ENCODE measurements around the gene ZNF423. TPM values are rescaled to one million over a fixed set of nuclear protein-coding genes. Genes with fewer than 3 reads are reported as not detected.

Gene ZNF423
- total and polyA plus RNA-seq, 4 donors, result 1.1 to 14.8 (median 3.3) TPM

GRCh38 chr16:49653173-49653570, 202.7 kb downstream of the ZNF423 start:
- H3K9me3 ChIP-seq (ENCODE audit: control insufficient read depth in 4 of 4, insufficient read depth in 3 of 4, low read length in 3 of 4), result peaks cover 0 to 2% (median under 1%) of the 10 kb centered on the region in 4 donors
- 36 to 54% methylated on average over 6 of the region's 6 CpGs for WGBS, 2 donors
- H3K27ac ChIP-seq (ENCODE audit: low read depth in 1 of 2, low read length in 1 of 2), result no peak overlapping the region
- no peak overlapping the region for H3K4me3 ChIP-seq
- no peak overlapping the region for H3K9ac ChIP-seq (ENCODE audit: insufficient read depth in 1 of 2, low read length in 2 of 2)
- no peak for ATAC-seq (ENCODE audit: insufficient read depth, low FRiP score)
- DNase-seq, result no peak
- no peaks in the 10 kb centered on the region for H3K27me3 ChIP-seq (ENCODE audit: control insufficient read depth in 3 of 3, insufficient read depth in 3 of 3, low read length in 2 of 3)
- peaks cover 0 to 18% (median 8%) of the 10 kb centered on the region in 5 donors for H3K4me1 ChIP-seq (ENCODE audit: control insufficient read depth in 5 of 5, insufficient read depth in 5 of 5, low read length in 5 of 5)
- no peak for TF ChIP-seq CTCF (IDR thresholded peaks at IDR 0.05; ENCODE audit: control extremely low read depth, extremely low read depth)
- peaks cover 0 to 3% (median 0%) of the 10 kb centered on the region in 4 donors for H3K36me3 ChIP-seq (ENCODE audit: control insufficient read depth in 4 of 4, insufficient read depth in 4 of 4, low read length in 4 of 4)

- no peak overlapping the region for H3K27ac ChIP-seq (ENCODE audit: low read depth in 1 of 2, low read length in 1 of 2)
- H3K36me3 ChIP-seq (ENCODE audit: control insufficient read depth in 4 of 4, insufficient read depth in 4 of 4, low read length in 4 of 4), result peaks cover 0 to 3% (median 0%) of the 10 kb centered on the region in 4 donors
- ATAC-seq (ENCODE audit: insufficient read depth, low FRiP score), result no peak
- peak; percentile 32 to 66 (median 46) for DNase-seq
- no peak overlapping the region for H3K9ac ChIP-seq (ENCODE audit: insufficient read depth in 1 of 2, low read length in 2 of 2)
- WGBS, 2 donors, result 66 to 87% methylated on average over 23 of the region's 23 CpGs
- H3K4me1 ChIP-seq (ENCODE audit: control insufficient read depth in 5 of 5, insufficient read depth in 5 of 5, low read length in 5 of 5), result peaks cover 0 to 18% (median 8%) of the 10 kb centered on the region in 5 donors
- no peak overlapping the region for H3K4me3 ChIP-seq
- H3K9me3 ChIP-seq (ENCODE audit: control insufficient read depth in 4 of 4, insufficient read depth in 3 of 4, low read length in 3 of 4), result peaks cover 0 to 6% (median under 1%) of the 10 kb centered on the region in 4 donors
- TF ChIP-seq CTCF (IDR thresholded peaks at IDR 0.05; ENCODE audit: control extremely low read depth, extremely low read depth), result no peak
- H3K27me3 ChIP-seq (ENCODE audit: control insufficient read depth in 3 of 3, insufficient read depth in 3 of 3, low read length in 2 of 3), result no peaks in the 10 kb centered on the region
Observed at GRCh38 chr16:49652456-49653172, 203.3 kb downstream of the ZNF423 start.

GRCh38 chr16:49651996-49652395, 203.9 kb downstream of the ZNF423 start:
- H3K9me3 ChIP-seq (ENCODE audit: control insufficient read depth in 4 of 4, insufficient read depth in 3 of 4, low read length in 3 of 4), result peaks cover 0 to 8% (median 3%) of the 10 kb centered on the region in 4 donors
- 75 to 82% methylated on average over 7 of the region's 7 CpGs for WGBS, 2 donors
- DNase-seq (no peak), ATAC-seq (ENCODE audit: insufficient read depth, low FRiP score) (no peak)
- H3K9ac ChIP-seq (ENCODE audit: insufficient read depth in 1 of 2, low read length in 2 of 2), result no peak overlapping the region
- H3K27ac ChIP-seq (ENCODE audit: low read depth in 1 of 2, low read length in 1 of 2), result no peak overlapping the region
- H3K4me3 ChIP-seq, result no peak overlapping the region
- peaks cover 0 to 18% (median 8%) of the 10 kb centered on the region in 5 donors for H3K4me1 ChIP-seq (ENCODE audit: control insufficient read depth in 5 of 5, insufficient read depth in 5 of 5, low read length in 5 of 5)
- TF ChIP-seq CTCF (IDR thresholded peaks at IDR 0.05; ENCODE audit: control extremely low read depth, extremely low read depth), result no peak
- peaks cover 0 to 3% (median 0%) of the 10 kb centered on the region in 4 donors for H3K36me3 ChIP-seq (ENCODE audit: control insufficient read depth in 4 of 4, insufficient read depth in 4 of 4, low read length in 4 of 4)
- no peaks in the 10 kb centered on the region for H3K27me3 ChIP-seq (ENCODE audit: control insufficient read depth in 3 of 3, insufficient read depth in 3 of 3, low read length in 2 of 3)

All from lung (tissue), 12 donors.